Parathyroid adenoma (tissue), 2 donors: ENCODE results near the gene LIN52.

ENCODE experiments used
- H2AFZ ChIP-seq: fragments of 300-600 bp; sonication (generic); one replicate; pipeline ENCODE4 v1.7.0; 2017; ENCODE audit warnings: antibody characterized with exemption, mild to moderate bottlenecking
- H3K27ac ChIP-seq: fragments of 300-600 bp; sonication (generic); one replicate; pipeline ENCODE4 v1.7.0; 2017
- H3K27me3 ChIP-seq: fragments of 300-600 bp; sonication (generic); one replicate; pipeline ENCODE4 v1.7.0; 2017; ENCODE audit warnings: low read length; ENCODE audit not compliant: control insufficient read depth, insufficient read depth
- H3K36me3 ChIP-seq: fragments of 300-600 bp; sonication (generic); one replicate; pipeline ENCODE4 v1.7.0; 2017; ENCODE audit warnings: low read length; ENCODE audit not compliant: control insufficient read depth, insufficient read depth
- H3K4me1 ChIP-seq: fragments of 300-600 bp; sonication (generic); one replicate; pipeline ENCODE4 v1.7.0; 2017; ENCODE audit warnings: control low read depth
- H3K4me2 ChIP-seq: fragments of 300-600 bp; sonication (generic); one replicate; pipeline ENCODE4 v1.7.0; 2017; ENCODE audit warnings: low read length
- H3K4me3 ChIP-seq: fragments of 300-600 bp; sonication (generic); one replicate; pipeline ENCODE4 v1.7.0; 2017; ENCODE audit warnings: low read depth, low read length
- H3K79me2 ChIP-seq: fragments of 300-600 bp; sonication (generic); one replicate; pipeline ENCODE4 v1.7.0; 2017; ENCODE audit warnings: control low read depth
- H3K9ac ChIP-seq: fragments of 300-600 bp; sonication (generic); one replicate; pipeline ENCODE4 v1.7.0; 2017; ENCODE audit warnings: mild to moderate bottlenecking
- H3K9me3 ChIP-seq: fragments of 300-600 bp; sonication (generic); one replicate; pipeline ENCODE4 v1.7.0; 2017; ENCODE audit warnings: low read length; ENCODE audit not compliant: control insufficient read depth
- TF ChIP-seq, protein P1 (sequence below): fragments of 300-600 bp; sonication (generic); IDR thresholded peaks from one replicate; pipeline ENCODE4 v1.7.0; 2017; ENCODE audit warnings: antibody characterized with exemption, mild to moderate bottlenecking
- donor health status: primary hyperparathyroidism.

LIN52 gene

DNA sequence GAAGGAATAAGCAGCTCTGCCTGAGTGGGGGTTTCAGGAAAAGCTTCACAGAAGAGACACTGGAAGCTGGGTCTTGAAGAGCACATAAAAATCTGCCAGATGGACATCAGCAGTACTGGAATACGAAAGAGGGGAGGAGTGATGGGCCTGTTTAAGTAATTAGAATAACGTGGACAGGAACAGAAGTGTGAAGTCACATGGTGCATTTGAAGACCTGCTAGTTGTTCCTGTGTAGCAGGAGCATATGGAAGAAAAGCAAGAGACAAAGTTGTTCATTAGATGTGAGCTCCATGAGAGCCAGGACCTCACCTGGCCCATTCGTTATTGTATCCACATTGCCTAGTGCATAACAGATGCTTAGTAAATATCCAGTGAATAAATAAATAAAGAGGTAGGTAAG, 85.2 kb downstream of the LIN52 start:
- H3K4me3 ChIP-seq = no peak overlapping the region
- no peak overlapping the region for H3K9ac ChIP-seq
- no peaks in the 10 kb centered on the region for H3K27me3 ChIP-seq
- TF ChIP-seq, protein P1, sequence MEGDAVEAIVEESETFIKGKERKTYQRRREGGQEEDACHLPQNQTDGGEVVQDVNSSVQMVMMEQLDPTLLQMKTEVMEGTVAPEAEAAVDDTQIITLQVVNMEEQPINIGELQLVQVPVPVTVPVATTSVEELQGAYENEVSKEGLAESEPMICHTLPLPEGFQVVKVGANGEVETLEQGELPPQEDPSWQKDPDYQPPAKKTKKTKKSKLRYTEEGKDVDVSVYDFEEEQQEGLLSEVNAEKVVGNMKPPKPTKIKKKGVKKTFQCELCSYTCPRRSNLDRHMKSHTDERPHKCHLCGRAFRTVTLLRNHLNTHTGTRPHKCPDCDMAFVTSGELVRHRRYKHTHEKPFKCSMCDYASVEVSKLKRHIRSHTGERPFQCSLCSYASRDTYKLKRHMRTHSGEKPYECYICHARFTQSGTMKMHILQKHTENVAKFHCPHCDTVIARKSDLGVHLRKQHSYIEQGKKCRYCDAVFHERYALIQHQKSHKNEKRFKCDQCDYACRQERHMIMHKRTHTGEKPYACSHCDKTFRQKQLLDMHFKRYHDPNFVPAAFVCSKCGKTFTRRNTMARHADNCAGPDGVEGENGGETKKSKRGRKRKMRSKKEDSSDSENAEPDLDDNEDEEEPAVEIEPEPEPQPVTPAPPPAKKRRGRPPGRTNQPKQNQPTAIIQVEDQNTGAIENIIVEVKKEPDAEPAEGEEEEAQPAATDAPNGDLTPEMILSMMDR = no peak
- H3K4me1 ChIP-seq = no peaks in the 10 kb centered on the region
- H3K4me2 ChIP-seq = no peak overlapping the region
- no peak overlapping the region for H2AFZ ChIP-seq
- no peak overlapping the region for H3K27ac ChIP-seq
- H3K36me3 ChIP-seq = no peaks in the 10 kb centered on the region
- H3K9me3 ChIP-seq = no peaks in the 10 kb centered on the region
- no peaks in the 10 kb centered on the region for H3K79me2 ChIP-seq

DNA sequence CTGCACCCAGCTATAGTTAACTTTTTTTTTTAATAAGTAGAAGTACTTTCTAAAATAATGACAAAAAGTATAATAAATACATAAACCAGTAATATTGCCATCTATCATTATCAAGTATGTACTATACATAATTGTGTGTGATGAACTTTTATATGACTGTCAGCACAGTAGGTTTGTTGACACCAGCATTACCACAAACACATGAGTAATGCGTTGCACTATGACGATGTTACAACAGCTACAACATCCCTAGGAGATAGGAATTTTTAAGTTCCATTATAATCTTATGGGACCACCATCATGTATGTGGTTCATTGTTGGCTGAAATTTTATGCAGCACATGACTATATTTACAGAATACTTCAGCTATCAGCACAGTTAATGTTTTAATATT, 91.6 kb downstream of the LIN52 start:
- TF ChIP-seq, protein P1 = no peak
- no peaks in the 10 kb centered on the region for H3K4me1 ChIP-seq

DNA sequence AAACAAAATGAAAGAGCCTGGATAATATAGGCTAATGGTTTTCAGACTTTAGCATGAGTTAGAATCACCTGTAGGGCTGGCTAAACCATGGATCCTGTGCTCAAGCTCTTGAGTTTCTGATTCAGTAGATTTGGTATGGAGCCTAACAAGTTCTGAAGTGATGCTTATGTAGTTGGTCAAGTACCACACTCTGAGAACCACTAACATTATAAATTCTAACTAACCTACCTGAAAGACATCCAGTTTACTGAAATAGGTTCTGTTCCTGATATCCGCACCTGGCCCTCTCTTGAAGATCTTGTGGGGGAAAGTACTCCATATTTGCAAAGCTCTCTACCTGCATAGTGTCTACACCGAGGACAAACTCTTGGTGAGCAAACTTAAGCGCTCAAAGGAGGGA, 95.1 kb downstream of the LIN52 start:
- H3K9ac ChIP-seq = no peak overlapping the region
- no peak overlapping the region for H3K27ac ChIP-seq
- TF ChIP-seq, protein P1 = no peak
- H3K4me3 ChIP-seq = no peak overlapping the region
- no peaks in the 10 kb centered on the region for H3K36me3 ChIP-seq
- no peaks in the 10 kb centered on the region for H3K9me3 ChIP-seq
- H3K4me2 ChIP-seq = no peak overlapping the region
- no peaks in the 10 kb centered on the region for H3K4me1 ChIP-seq
- H3K27me3 ChIP-seq = no peaks in the 10 kb centered on the region
- H2AFZ ChIP-seq = no peak overlapping the region
- H3K79me2 ChIP-seq = no peaks in the 10 kb centered on the region

More for the DNA sequence above, 91.6 kb downstream of the LIN52 start:
- Histone ChIP-seq H3K27me3 (no peaks in the 10 kb centered on the region), H3K27ac (no peak overlapping the region), H3K9ac (no peak overlapping the region), H3K36me3 (no peaks in the 10 kb centered on the region), H2AFZ (no peak overlapping the region), H3K79me2 (no peaks in the 10 kb centered on the region), H3K4me3 (no peak overlapping the region), H3K9me3 (no peaks in the 10 kb centered on the region), H3K4me2 (no peak overlapping the region)

DNA sequence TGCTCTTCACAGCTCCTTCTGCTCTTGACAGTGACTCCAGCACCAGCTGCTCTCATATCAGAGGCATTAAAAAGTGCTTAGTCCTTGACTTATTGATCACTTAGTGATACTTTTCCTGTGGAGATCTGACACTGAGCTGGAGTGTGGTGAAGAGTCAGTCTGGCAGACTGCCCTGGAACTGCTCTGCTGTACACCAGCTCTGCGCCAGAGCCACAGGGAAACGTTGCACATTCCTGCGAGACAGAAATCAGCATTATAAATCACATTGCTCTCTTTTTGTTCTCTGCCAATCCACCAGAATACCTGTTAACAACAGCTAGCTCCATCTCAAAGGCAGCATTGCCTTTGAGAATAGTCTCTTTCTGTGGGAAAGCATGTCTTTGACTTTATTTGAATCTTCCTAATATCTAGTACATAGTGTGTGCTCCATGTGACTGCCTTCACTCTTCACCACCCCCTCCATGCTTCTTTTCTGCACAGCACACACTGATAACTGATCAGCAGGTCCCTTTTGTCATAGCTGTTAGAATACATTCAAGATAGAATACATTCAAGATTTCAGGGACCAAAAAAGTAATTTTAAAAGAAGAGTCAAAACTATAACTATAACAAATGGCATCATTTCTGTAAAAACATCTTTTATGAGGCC, 106.3 kb downstream of the LIN52 start:
- Histone ChIP-seq H2AFZ (no peak overlapping the region), H3K9me3 (no peaks in the 10 kb centered on the region)
- TF ChIP-seq, protein P1 = no peak

More for the DNA sequence above, 106.3 kb downstream of the LIN52 start:
- Histone ChIP-seq H3K27me3 (no peaks in the 10 kb centered on the region), H3K27ac (no peak overlapping the region), H3K4me1 (no peaks in the 10 kb centered on the region), H3K4me3 (no peak overlapping the region), H3K4me2 (no peak overlapping the region), H3K79me2 (no peaks in the 10 kb centered on the region), H3K9ac (no peak overlapping the region), H3K36me3 (no peaks in the 10 kb centered on the region)
